Measurements from ENCODE around the gene LEO1. TPM values are rescaled to one million over a fixed set of nuclear protein-coding genes. Genes with fewer than 3 reads are reported as not detected.

The LEO1 gene
- total and polyA plus RNA-seq, 5 donors from 2014 or later: 12.5 to 23.9 (median 19.6) TPM

DNA sequence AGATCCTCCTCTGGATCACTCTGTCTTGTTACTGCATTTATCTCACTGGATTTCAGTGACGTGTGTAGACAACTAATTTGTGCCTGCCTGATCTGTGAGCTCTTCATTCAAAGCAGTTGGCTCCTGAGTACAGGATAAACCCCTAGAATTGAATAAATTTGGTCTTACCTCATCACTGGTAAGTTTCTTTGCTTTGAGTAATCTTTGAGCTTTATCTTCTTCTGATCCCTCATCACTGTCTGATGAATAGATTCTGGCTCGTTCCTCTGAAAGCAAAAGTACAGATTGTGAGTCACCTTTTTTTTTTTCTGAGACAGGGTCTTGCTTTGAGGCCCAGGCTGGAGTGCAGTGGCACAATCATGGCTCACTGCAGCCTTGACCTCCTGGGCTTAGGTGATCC is 24.5 kb downstream of the LEO1 start:
- Histone ChIP-seq H3K4me3 (ENCODE audit: low read depth, low read length) (no peak overlapping the region), H3K4me1 (ENCODE audit: control insufficient read depth, insufficient read depth, low read length, poor library complexity, severe bottlenecking) (no peaks in the 10 kb centered on the region), H3K27me3 (ENCODE audit: control insufficient read depth, insufficient read depth, low read length) (no peaks in the 10 kb centered on the region), H3K9me3 (ENCODE audit: control insufficient read depth in 2 of 2, low read length in 2 of 2) (no peaks in the 10 kb centered on the region), H3K27ac (ENCODE audit: insufficient read depth, low read length, poor library complexity, severe bottlenecking) (no peak overlapping the region), H3K36me3 (ENCODE audit: control insufficient read depth, insufficient read depth, low read length) (peaks cover 83% of the 10 kb centered on the region)
- ATAC-seq (ENCODE audit: low read depth in 2 of 2): no peak
- peak overlapping the region in 2 of 3 donors; percentile 51 to 64 for H3K27ac Mint-ChIP-seq
- H3K9me3 Mint-ChIP-seq: no peaks in the 10 kb centered on the region
- H3K36me3 Mint-ChIP-seq: peaks cover 54% of the 10 kb centered on the region
- H3K27me3 Mint-ChIP-seq: no peaks in the 10 kb centered on the region
- peaks cover 5 to 7% (median 7%) of the 10 kb centered on the region in 4 donors for H3K4me1 Mint-ChIP-seq
- DNase-seq: no peak
- H3K4me3 Mint-ChIP-seq: no peak overlapping the region

DNA sequence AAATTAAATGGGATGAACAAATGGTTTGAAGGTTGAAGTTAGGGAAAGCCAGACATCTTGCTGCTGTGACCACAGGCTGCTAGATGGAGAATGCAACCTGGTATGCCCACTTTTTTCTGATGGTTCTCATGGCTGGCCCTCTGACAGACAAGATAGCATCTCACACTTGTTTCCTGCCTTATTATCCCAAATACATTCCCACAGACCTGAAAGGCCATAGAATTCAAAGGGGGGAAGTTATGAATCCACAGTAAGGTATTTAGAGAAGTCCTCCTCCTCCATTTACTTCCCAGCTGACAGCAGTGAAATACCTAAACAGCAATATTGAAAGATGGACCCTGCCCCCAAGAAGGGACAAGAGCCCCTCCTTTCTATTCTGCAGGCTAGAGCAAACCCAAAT is 32.4 kb downstream of the LEO1 start:
- Histone ChIP-seq H3K27ac (ENCODE audit: insufficient read depth, low read length, poor library complexity, severe bottlenecking) (no peak overlapping the region), H3K4me3 (ENCODE audit: low read depth, low read length) (no peak overlapping the region), H3K36me3 (ENCODE audit: control insufficient read depth, insufficient read depth, low read length) (peaks cover 54% of the 10 kb centered on the region), H3K4me1 (ENCODE audit: control insufficient read depth, insufficient read depth, low read length, poor library complexity, severe bottlenecking) (no peaks in the 10 kb centered on the region), H3K9me3 (ENCODE audit: control insufficient read depth in 2 of 2, low read length in 2 of 2) (no peaks in the 10 kb centered on the region), H3K27me3 (ENCODE audit: control insufficient read depth, insufficient read depth, low read length) (no peaks in the 10 kb centered on the region)
- H3K36me3 Mint-ChIP-seq: peaks cover 33% of the 10 kb centered on the region
- H3K9me3 Mint-ChIP-seq: no peaks in the 10 kb centered on the region
- no peak overlapping the region for H3K4me3 Mint-ChIP-seq
- H3K27ac Mint-ChIP-seq: no peak overlapping the region
- peaks cover 0 to 17% (median 10%) of the 10 kb centered on the region in 4 donors for H3K4me1 Mint-ChIP-seq
- ATAC-seq (ENCODE audit: low read depth in 2 of 2): no peak
- no peaks in the 10 kb centered on the region for H3K27me3 Mint-ChIP-seq
- DNase-seq: no peak

GRCh38 chr15:51938286-51938685 is 33.3 kb downstream of the LEO1 start:
- no peak for DNase-seq
- Histone ChIP-seq H3K4me3 (ENCODE audit: low read depth, low read length) (no peak overlapping the region), H3K27me3 (ENCODE audit: control insufficient read depth, insufficient read depth, low read length) (no peaks in the 10 kb centered on the region), H3K36me3 (ENCODE audit: control insufficient read depth, insufficient read depth, low read length) (peaks cover 51% of the 10 kb centered on the region), H3K4me1 (ENCODE audit: control insufficient read depth, insufficient read depth, low read length, poor library complexity, severe bottlenecking) (no peaks in the 10 kb centered on the region), H3K27ac (ENCODE audit: insufficient read depth, low read length, poor library complexity, severe bottlenecking) (no peak overlapping the region), H3K9me3 (ENCODE audit: control insufficient read depth in 2 of 2, low read length in 2 of 2) (no peaks in the 10 kb centered on the region)
- ATAC-seq (ENCODE audit: low read depth in 2 of 2): no peak
- H3K4me1 Mint-ChIP-seq: peaks cover 0 to 13% (median 6%) of the 10 kb centered on the region in 4 donors
- H3K27ac Mint-ChIP-seq: no peak overlapping the region
- H3K9me3 Mint-ChIP-seq: no peaks in the 10 kb centered on the region
- H3K4me3 Mint-ChIP-seq: no peak overlapping the region
- H3K36me3 Mint-ChIP-seq: peaks cover 27% of the 10 kb centered on the region
- no peaks in the 10 kb centered on the region for H3K27me3 Mint-ChIP-seq

GRCh38 chr15:51936105-51936478 is 35.5 kb downstream of the LEO1 start:
- H3K27ac ChIP-seq (ENCODE audit: insufficient read depth, low read length, poor library complexity, severe bottlenecking): no peak overlapping the region
- peaks cover 18% of the 10 kb centered on the region for H3K36me3 Mint-ChIP-seq

DNA sequence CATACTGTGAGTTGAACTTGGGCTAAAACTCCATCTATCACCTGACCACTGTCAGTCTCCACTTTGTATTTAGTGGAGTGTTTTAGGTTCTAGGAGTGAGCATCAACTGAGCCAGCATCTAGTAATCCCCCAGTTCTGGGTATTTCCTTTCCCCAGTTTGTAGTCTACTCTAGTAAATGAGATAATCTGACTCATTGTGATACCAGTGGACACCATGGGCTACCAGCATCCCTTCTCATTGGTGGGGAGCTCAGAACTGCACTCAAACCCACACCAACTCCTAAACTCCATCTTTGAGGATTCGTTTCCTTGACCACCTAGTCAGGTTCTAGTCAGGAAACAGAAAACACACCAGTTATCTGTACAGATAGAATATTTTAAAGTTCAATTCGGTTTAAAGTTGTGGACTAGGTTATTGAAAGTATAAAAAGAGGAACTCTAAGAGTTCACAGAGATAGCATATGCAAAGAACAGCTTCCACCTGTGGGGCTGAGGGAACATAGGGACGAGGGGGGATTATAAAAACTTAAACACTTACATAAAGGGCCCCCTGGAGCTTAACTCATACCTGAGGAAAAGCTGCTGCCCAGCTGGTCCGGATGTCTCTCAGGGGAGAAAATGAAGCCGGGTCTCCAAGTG is 36.0 kb downstream of the LEO1 start:
- H3K27ac ChIP-seq (ENCODE audit: insufficient read depth, low read length, poor library complexity, severe bottlenecking): no peak overlapping the region
- H3K4me3 Mint-ChIP-seq: no peak overlapping the region
- H3K4me1 Mint-ChIP-seq: peaks cover 0 to 13% (median 0%) of the 10 kb centered on the region in 4 donors
- H3K9me3 ChIP-seq (ENCODE audit: control insufficient read depth in 2 of 2, low read length in 2 of 2): no peaks in the 10 kb centered on the region
- H3K36me3 ChIP-seq (ENCODE audit: control insufficient read depth, insufficient read depth, low read length): peaks cover 31% of the 10 kb centered on the region
- H3K4me1 ChIP-seq (ENCODE audit: control insufficient read depth, insufficient read depth, low read length, poor library complexity, severe bottlenecking): no peaks in the 10 kb centered on the region
- H3K27ac Mint-ChIP-seq: peak overlapping the region in 2 of 3 donors; percentile 86 to 88
- DNase-seq (no peak), ATAC-seq (ENCODE audit: low read depth in 2 of 2) (peak in 1 of 2 donors; percentile 36)
- no peaks in the 10 kb centered on the region for H3K27me3 Mint-ChIP-seq
- H3K4me3 ChIP-seq (ENCODE audit: low read depth, low read length): no peak overlapping the region
- H3K27me3 ChIP-seq (ENCODE audit: control insufficient read depth, insufficient read depth, low read length): no peaks in the 10 kb centered on the region
- no peaks in the 10 kb centered on the region for H3K9me3 Mint-ChIP-seq
- H3K36me3 Mint-ChIP-seq: peaks cover 18% of the 10 kb centered on the region

More at GRCh38 chr15:51936105-51936478, 35.5 kb downstream of the LEO1 start:
- Histone ChIP-seq H3K36me3 (ENCODE audit: control insufficient read depth, insufficient read depth, low read length) (peaks cover 35% of the 10 kb centered on the region), H3K4me1 (ENCODE audit: control insufficient read depth, insufficient read depth, low read length, poor library complexity, severe bottlenecking) (no peaks in the 10 kb centered on the region), H3K9me3 (ENCODE audit: control insufficient read depth in 2 of 2, low read length in 2 of 2) (no peaks in the 10 kb centered on the region), H3K27me3 (ENCODE audit: control insufficient read depth, insufficient read depth, low read length) (no peaks in the 10 kb centered on the region), H3K4me3 (ENCODE audit: low read depth, low read length) (no peak overlapping the region)
- Mint-ChIP-seq H3K9me3 (no peaks in the 10 kb centered on the region), H3K4me3 (no peak overlapping the region), H3K27ac (peak overlapping the region; percentile 47 to 88 (median 86)), H3K27me3 (no peaks in the 10 kb centered on the region), H3K4me1 (peaks cover 0 to 13% (median 0%) of the 10 kb centered on the region in 4 donors)
- DNase-seq: no peak
- ATAC-seq (ENCODE audit: low read depth in 2 of 2): no peak

DNA sequence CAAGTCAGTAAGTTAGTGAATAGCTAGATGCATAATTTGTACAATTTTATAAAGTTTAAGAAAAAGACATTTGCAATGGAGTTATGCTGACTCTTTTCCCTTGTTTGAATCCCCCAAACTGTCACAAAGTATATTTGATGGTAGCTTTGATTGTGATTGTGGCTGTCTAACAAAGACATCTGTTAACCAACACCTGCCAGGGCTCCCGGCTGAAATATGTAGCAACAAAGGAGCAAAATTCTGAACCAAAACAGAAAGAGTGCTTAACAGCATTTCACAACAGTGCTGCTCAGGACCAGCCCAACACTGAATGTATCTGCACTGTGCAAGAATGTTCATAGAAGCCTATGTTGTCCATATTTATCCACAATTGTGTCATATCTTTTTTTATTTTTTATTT is 39.4 kb downstream of the LEO1 start:
- Histone ChIP-seq H3K4me1 (ENCODE audit: control insufficient read depth, insufficient read depth, low read length, poor library complexity, severe bottlenecking) (no peaks in the 10 kb centered on the region), H3K9me3 (ENCODE audit: control insufficient read depth in 2 of 2, low read length in 2 of 2) (no peaks in the 10 kb centered on the region), H3K4me3 (ENCODE audit: low read depth, low read length) (no peak overlapping the region), H3K27ac (ENCODE audit: insufficient read depth, low read length, poor library complexity, severe bottlenecking) (no peak overlapping the region), H3K36me3 (ENCODE audit: control insufficient read depth, insufficient read depth, low read length) (peaks cover 16% of the 10 kb centered on the region), H3K27me3 (ENCODE audit: control insufficient read depth, insufficient read depth, low read length) (no peaks in the 10 kb centered on the region)
- Mint-ChIP-seq H3K4me1 (peaks cover 0 to 13% (median 0%) of the 10 kb centered on the region in 4 donors), H3K9me3 (no peaks in the 10 kb centered on the region), H3K27me3 (no peaks in the 10 kb centered on the region), H3K4me3 (no peak overlapping the region), H3K36me3 (peaks cover 13% of the 10 kb centered on the region), H3K27ac (no peak overlapping the region)
- DNase-seq (no peak), ATAC-seq (ENCODE audit: low read depth in 2 of 2) (no peak)

- ATAC-seq (ENCODE audit: low read depth in 2 of 2): no peak
- Mint-ChIP-seq H3K9me3 (no peaks in the 10 kb centered on the region), H3K27me3 (no peaks in the 10 kb centered on the region), H3K4me3 (no peak overlapping the region), H3K4me1 (peaks cover 0 to 13% (median 2%) of the 10 kb centered on the region in 4 donors), H3K27ac (no peak overlapping the region), H3K36me3 (peaks cover 11% of the 10 kb centered on the region)
- Histone ChIP-seq H3K27me3 (ENCODE audit: control insufficient read depth, insufficient read depth, low read length) (no peaks in the 10 kb centered on the region), H3K4me3 (ENCODE audit: low read depth, low read length) (no peak overlapping the region), H3K36me3 (ENCODE audit: control insufficient read depth, insufficient read depth, low read length) (peaks cover 16% of the 10 kb centered on the region), H3K27ac (ENCODE audit: insufficient read depth, low read length, poor library complexity, severe bottlenecking) (no peak overlapping the region), H3K9me3 (ENCODE audit: control insufficient read depth in 2 of 2, low read length in 2 of 2) (no peaks in the 10 kb centered on the region), H3K4me1 (ENCODE audit: control insufficient read depth, insufficient read depth, low read length, poor library complexity, severe bottlenecking) (no peaks in the 10 kb centered on the region)
- DNase-seq: no peak
Observed at GRCh38 chr15:51931638-51932037, 39.9 kb downstream of the LEO1 start.

GRCh38 chr15:51931016-51931415 is 40.6 kb downstream of the LEO1 start:
- Mint-ChIP-seq H3K27ac (no peak overlapping the region), H3K9me3 (no peaks in the 10 kb centered on the region), H3K4me3 (no peak overlapping the region), H3K36me3 (peaks cover 6% of the 10 kb centered on the region), H3K27me3 (no peaks in the 10 kb centered on the region), H3K4me1 (peaks cover 0 to 8% (median 2%) of the 10 kb centered on the region in 4 donors)
- DNase-seq (no peak), ATAC-seq (ENCODE audit: low read depth in 2 of 2) (no peak)
- Histone ChIP-seq H3K4me3 (ENCODE audit: low read depth, low read length) (no peak overlapping the region), H3K9me3 (ENCODE audit: control insufficient read depth in 2 of 2, low read length in 2 of 2) (no peaks in the 10 kb centered on the region), H3K27ac (ENCODE audit: insufficient read depth, low read length, poor library complexity, severe bottlenecking) (no peak overlapping the region), H3K27me3 (ENCODE audit: control insufficient read depth, insufficient read depth, low read length) (no peaks in the 10 kb centered on the region), H3K36me3 (ENCODE audit: control insufficient read depth, insufficient read depth, low read length) (peaks cover 10% of the 10 kb centered on the region), H3K4me1 (ENCODE audit: control insufficient read depth, insufficient read depth, low read length, poor library complexity, severe bottlenecking) (no peaks in the 10 kb centered on the region)
